Activated naive CD8-positive, alpha-beta T cell treated with anti-CD3 and anti-CD28 coated beads, Interleukin-2, amount 10 ng/mL, durations not matched to agents 7 days and 5 days (primary cell): Measurements from ENCODE around the gene SGCA. TPM values are rescaled to one million over a fixed set of nuclear protein-coding genes. Genes with fewer than 3 reads are reported as not detected.

Experiments used
- ATAC-seq: fragments of 150-1000 bp; cut with Tn5 transposase; one replicate; pipeline ENCODE4 v1.10.0; 2021; ENCODE audit warnings: low read depth, moderate library complexity
- POLR2A ChIA-PET: fragments of 350-600 bp; sonication (Branson Sonifier 250); formaldehyde crosslinking; loops from one replicate; lab custom pipeline; 2021; ENCODE audit warnings: antibody characterized with exemption; lab: Charles Lee
- DNase-seq: peaks from one replicate; pipeline ENCODE4 v3.0.0; 2021
- H3K27ac Mint-ChIP-seq: one replicate; pipeline ENCODE4 v1.8.0; 2022; ENCODE audit warnings: mild to moderate bottlenecking, mixed read lengths
- H3K27me3 Mint-ChIP-seq: one replicate; pipeline ENCODE4 v1.8.0; 2022; ENCODE audit warnings: mild to moderate bottlenecking, moderate library complexity, mixed read lengths
- H3K36me3 Mint-ChIP-seq: one replicate; pipeline ENCODE4 v1.8.0; 2021; ENCODE audit warnings: mild to moderate bottlenecking, mixed read lengths
- H3K4me1 Mint-ChIP-seq: one replicate; pipeline ENCODE4 v1.8.0; 2021; ENCODE audit warnings: mixed read lengths
- H3K4me3 Mint-ChIP-seq: one replicate; pipeline ENCODE4 v1.8.0; 2022; ENCODE audit warnings: mild to moderate bottlenecking, moderate library complexity, mixed read lengths
- H3K9me3 Mint-ChIP-seq: one replicate; pipeline ENCODE4 v1.8.0; 2021; ENCODE audit warnings: mixed read lengths
- total RNA-seq, 2 experiments: library from RNA; stranded (reverse); gene quantifications; one replicate each; pipeline ENCODE4 v1.2.3, GENCODE V29; 2021

SGCA gene
- total RNA-seq, 2 experiments from 2014 or later, result not detected

DNA sequence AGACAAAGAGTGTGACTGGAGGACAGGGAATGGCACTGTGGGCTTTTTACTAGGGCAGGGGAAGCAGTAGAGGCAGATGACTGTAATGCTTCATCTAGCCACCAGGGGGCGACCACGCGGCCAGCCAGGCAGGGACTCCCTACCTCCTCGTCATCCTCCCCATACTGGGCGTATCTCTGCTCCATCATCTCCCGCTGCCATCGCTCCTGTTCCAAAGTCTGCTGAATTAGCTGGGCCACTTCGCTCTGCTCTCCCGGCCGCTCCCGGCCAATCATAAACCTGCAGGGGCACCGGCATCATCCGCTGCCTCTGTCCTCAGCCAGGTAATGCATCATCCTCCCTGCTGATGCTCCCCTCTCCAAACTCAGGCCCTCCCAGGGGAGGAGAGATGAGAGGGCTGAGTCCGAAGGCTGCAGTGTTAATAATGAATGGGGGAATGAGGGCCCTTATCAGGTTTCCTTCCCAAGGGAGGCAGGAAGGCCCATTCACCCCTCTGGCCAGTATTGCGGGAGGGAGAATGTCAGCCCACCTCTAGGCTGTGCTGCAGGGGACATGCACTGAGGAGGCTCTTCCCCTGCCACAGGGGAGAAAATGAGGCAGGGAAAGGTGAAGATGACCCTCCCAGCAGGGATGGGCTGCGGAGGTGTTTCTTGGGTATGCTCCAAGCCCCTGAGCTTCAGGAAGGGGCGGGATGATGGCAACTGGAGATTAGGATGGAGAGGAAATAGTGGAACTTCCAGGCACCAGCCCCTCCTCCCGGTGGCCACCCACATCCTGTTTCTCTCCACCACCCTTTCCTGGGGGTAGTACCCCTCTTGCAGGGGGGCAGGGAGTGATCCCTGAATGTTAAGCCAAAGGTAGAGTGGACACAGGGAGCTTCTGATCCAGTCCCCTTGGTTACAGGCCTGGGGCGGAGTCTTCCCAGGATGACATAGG is 25.6 kb upstream of the SGCA start:
- no peaks in the 10 kb centered on the region for H3K9me3 Mint-ChIP-seq
- peaks cover 53% of the 10 kb centered on the region for H3K36me3 Mint-ChIP-seq
- H3K27ac Mint-ChIP-seq, result peak overlapping the region; percentile 89
- peak; percentile 75 for ATAC-seq
- peak overlapping the region; percentile 70 for H3K4me3 Mint-ChIP-seq
- no peaks in the 10 kb centered on the region for H3K27me3 Mint-ChIP-seq
- POLR2A ChIA-PET, result interaction anchor here (1.0 to 3.5 kb wide), 5 partner anchors 8 to 21 kb away, joined by 3 to 27 read pairs (median 14); partner anchors contain the start of genes PPP1R9B and SAMD14
- H3K4me1 Mint-ChIP-seq, result peaks cover 55% of the 10 kb centered on the region
- peak; percentile 87 for DNase-seq

GRCh38 chr17:50141026-50141744 is 24.6 kb upstream of the SGCA start:
- H3K27ac Mint-ChIP-seq, result peak overlapping the region; percentile 89
- POLR2A ChIA-PET, result interaction anchor here (1.0 to 3.5 kb wide), 5 partner anchors 8 to 20 kb away, joined by 3 to 27 read pairs (median 14); partner anchors contain the start of genes PPP1R9B and SAMD14
- ATAC-seq (no peak), DNase-seq (no peak)
- H3K27me3 Mint-ChIP-seq, result no peaks in the 10 kb centered on the region
- no peaks in the 10 kb centered on the region for H3K9me3 Mint-ChIP-seq
- H3K4me1 Mint-ChIP-seq, result peaks cover 63% of the 10 kb centered on the region
- peak overlapping the region; percentile 76 for H3K4me3 Mint-ChIP-seq
- H3K36me3 Mint-ChIP-seq, result peaks cover 61% of the 10 kb centered on the region

DNA sequence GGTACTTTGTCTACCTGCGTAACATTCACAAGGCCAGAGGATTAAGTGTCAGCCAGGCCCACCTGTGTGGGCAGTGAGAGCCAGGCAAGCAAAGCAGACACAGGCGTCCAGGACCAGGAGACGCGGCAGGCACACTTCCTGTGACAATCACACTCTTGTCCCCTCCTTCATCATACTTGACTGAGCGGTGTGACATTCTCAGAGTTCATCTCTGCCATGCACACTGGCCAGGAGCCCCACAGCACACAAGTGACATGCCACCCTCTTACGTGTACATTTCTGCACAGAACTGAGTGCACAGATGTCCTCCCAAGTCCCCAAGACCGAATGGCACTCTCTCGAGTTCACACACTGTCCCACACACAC is 24.1 kb upstream of the SGCA start:
- peaks cover 56% of the 10 kb centered on the region for H3K36me3 Mint-ChIP-seq
- H3K27ac Mint-ChIP-seq, result peak overlapping the region; percentile 89
- H3K9me3 Mint-ChIP-seq, result no peaks in the 10 kb centered on the region
- ATAC-seq (peak; percentile 33), DNase-seq (no peak)
- no peaks in the 10 kb centered on the region for H3K27me3 Mint-ChIP-seq
- peaks cover 66% of the 10 kb centered on the region for H3K4me1 Mint-ChIP-seq
- POLR2A ChIA-PET, result interaction anchor here (2.8 to 3.5 kb wide), 3 partner anchors 7 to 20 kb away, joined by 14 to 27 read pairs (median 20); partner anchors contain the start of gene PPP1R9B
- H3K4me3 Mint-ChIP-seq, result peak overlapping the region; percentile 76

DNA sequence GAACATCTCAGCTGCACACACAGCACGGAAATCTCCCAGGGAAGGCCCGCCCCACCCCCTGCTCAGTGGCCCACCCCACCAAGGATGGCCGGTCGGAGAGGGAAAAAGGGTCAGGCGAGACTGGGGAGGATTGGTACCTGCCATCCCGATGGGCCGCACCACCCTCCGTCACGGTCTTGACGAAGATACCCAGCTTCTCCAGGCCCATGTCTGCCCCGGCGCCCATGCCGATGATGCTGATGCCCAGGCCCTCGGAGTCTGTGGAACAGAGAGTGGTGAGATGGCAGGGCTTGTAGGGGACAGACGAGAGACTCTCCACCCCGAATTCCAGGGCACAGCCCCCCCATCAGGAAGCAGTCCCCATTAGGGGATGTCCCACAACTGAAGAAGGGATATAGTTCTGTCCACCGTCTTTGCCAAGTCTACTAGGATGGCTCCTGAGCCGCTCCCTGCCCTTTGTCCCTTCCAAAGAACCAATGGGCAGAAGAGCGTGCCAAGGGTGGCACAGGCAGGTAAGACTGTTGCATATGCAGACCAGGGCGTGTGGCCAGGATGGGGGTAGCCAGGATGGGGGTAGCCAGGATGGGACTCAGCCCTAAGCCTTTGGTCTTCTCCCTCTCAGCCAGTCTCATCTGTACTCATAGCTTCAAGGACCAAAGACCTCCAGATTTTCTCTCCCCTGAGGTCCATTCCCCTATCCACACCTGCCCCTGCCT is 22.2 kb upstream of the SGCA start:
- Mint-ChIP-seq H3K27ac (peak overlapping the region; percentile 81), H3K36me3 (peaks cover 51% of the 10 kb centered on the region), H3K4me1 (peaks cover 70% of the 10 kb centered on the region), H3K27me3 (no peaks in the 10 kb centered on the region), H3K9me3 (no peaks in the 10 kb centered on the region), H3K4me3 (no peak overlapping the region)
- ATAC-seq (no peak), DNase-seq (no peak)
- POLR2A ChIA-PET, result interaction anchor here (1.0 to 1.1 kb wide), 2 partner anchors 8 to 17 kb away, joined by 3 to 4 read pairs; no protein-coding TSS in a partner anchor

- no peak for ATAC-seq
- Mint-ChIP-seq H3K9me3 (no peaks in the 10 kb centered on the region), H3K4me1 (peaks cover 70% of the 10 kb centered on the region), H3K27ac (peak overlapping the region; percentile 81), H3K27me3 (no peaks in the 10 kb centered on the region), H3K36me3 (peaks cover 51% of the 10 kb centered on the region), H3K4me3 (no peak overlapping the region)
- DNase-seq, result no peak
- POLR2A ChIA-PET, result no interaction called here
Measured at GRCh38 chr17:50144355-50144754, 21.4 kb upstream of the SGCA start.

- Mint-ChIP-seq H3K36me3 (peaks cover 46% of the 10 kb centered on the region), H3K27ac (peak overlapping the region; percentile 81), H3K4me1 (peaks cover 64% of the 10 kb centered on the region), H3K4me3 (peak overlapping the region; percentile 72), H3K9me3 (no peaks in the 10 kb centered on the region), H3K27me3 (no peaks in the 10 kb centered on the region)
- no peak for ATAC-seq
- POLR2A ChIA-PET, result no interaction called here
- no peak for DNase-seq
Measured at GRCh38 chr17:50144845-50145531, 20.8 kb upstream of the SGCA start.

- ATAC-seq (no peak), DNase-seq (no peak)
- H3K27ac Mint-ChIP-seq, result peak overlapping the region; percentile 70
- H3K36me3 Mint-ChIP-seq, result peaks cover 44% of the 10 kb centered on the region
- POLR2A ChIA-PET, result interaction anchor here (1.4 kb wide), 1 partner anchor 9 kb away, joined by 4 read pairs; no protein-coding TSS in a partner anchor
- peak overlapping the region; percentile 72 for H3K4me3 Mint-ChIP-seq
- H3K9me3 Mint-ChIP-seq, result no peaks in the 10 kb centered on the region
- peaks cover 57% of the 10 kb centered on the region for H3K4me1 Mint-ChIP-seq
- H3K27me3 Mint-ChIP-seq, result no peaks in the 10 kb centered on the region
Measured at GRCh38 chr17:50145532-50146229, 20.1 kb upstream of the SGCA start.

GRCh38 chr17:50146230-50146926 is 19.4 kb upstream of the SGCA start:
- H3K4me3 Mint-ChIP-seq, result peak overlapping the region; percentile 98
- no peaks in the 10 kb centered on the region for H3K9me3 Mint-ChIP-seq
- peaks cover 39% of the 10 kb centered on the region for H3K36me3 Mint-ChIP-seq
- H3K27me3 Mint-ChIP-seq, result no peaks in the 10 kb centered on the region
- POLR2A ChIA-PET, result interaction anchor here (1.2 to 1.4 kb wide), 2 partner anchors 10 to 15 kb away, joined by 4 to 6 read pairs; no protein-coding TSS in a partner anchor
- H3K27ac Mint-ChIP-seq, result peak overlapping the region; percentile 84
- H3K4me1 Mint-ChIP-seq, result peaks cover 50% of the 10 kb centered on the region
- DNase-seq, result no peak
- no peak for ATAC-seq

DNA sequence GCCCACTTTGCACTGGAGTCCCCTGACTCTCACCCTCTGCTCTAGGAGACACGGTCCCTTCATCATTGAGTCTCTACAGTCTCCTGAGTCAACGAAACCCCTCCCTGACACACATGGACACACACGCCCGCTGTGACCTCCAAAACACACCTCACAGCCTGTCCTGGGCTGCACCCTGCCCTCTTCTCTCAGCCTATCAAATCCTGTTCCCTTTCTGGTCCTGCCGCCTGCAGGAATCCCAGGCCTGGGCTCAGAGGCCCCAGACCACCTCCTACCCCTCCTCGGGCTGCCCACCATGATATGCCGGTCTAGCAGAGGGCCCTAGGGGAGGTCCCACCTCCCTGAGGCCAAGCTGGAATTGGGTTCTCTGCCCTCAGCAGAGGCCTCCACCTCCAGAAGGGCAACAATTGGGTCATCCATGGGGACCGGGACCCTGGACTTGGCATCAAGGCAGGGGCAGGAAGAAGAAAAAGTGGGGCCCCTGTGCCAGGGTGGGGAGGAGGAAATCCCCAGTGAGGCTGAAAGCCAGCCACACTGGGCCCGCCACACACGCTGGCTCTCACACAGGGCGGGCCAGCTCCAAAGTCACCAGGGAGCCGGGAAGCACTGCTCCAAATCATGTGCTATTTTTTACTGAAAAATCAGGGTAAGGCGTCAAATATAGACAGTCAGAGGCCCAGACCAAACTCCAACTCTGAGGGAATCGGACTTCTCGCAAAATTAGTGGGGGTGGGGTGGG is 18.7 kb upstream of the SGCA start:
- peaks cover 35% of the 10 kb centered on the region for H3K36me3 Mint-ChIP-seq
- peak overlapping the region; percentile 98 for H3K4me3 Mint-ChIP-seq
- H3K27me3 Mint-ChIP-seq, result no peaks in the 10 kb centered on the region
- no peaks in the 10 kb centered on the region for H3K9me3 Mint-ChIP-seq
- ATAC-seq (no peak), DNase-seq (no peak)
- H3K4me1 Mint-ChIP-seq, result peaks cover 46% of the 10 kb centered on the region
- POLR2A ChIA-PET, result interaction anchor here (0.5 to 3.7 kb wide), 5 partner anchors 7 to 782 kb away, joined by 3 to 27 read pairs (median 4); no protein-coding TSS in a partner anchor
- H3K27ac Mint-ChIP-seq, result peak overlapping the region; percentile 84

GRCh38 chr17:50147841-50148225 is 18.0 kb upstream of the SGCA start:
- Mint-ChIP-seq H3K4me3 (peak overlapping the region; percentile 98), H3K27ac (peak overlapping the region; percentile 84), H3K27me3 (no peaks in the 10 kb centered on the region), H3K4me1 (peaks cover 44% of the 10 kb centered on the region), H3K9me3 (no peaks in the 10 kb centered on the region), H3K36me3 (peaks cover 29% of the 10 kb centered on the region)
- ATAC-seq (no peak), DNase-seq (no peak)
- POLR2A ChIA-PET, result interaction anchor here (0.9 to 3.7 kb wide), 3 partner anchors 8 to 13 kb away, joined by 4 to 27 read pairs (median 5); no protein-coding TSS in a partner anchor
